Astrocyte (in vitro differentiated cells and primary cell): ENCODE measurements around the gene C1orf198.

Experiments
- EZH2 ChIP-seq: IDR thresholded peaks from 2 replicates; pipeline ENCODE4 v1.6.1; 2012; ENCODE audit warnings: mild to moderate bottlenecking, low read length, inconsistent platforms; ENCODE audit not compliant: insufficient read depth
- TF ChIP-seq, protein P1 (sequence below): IDR thresholded peaks from 2 replicates; pipeline ENCODE4 v1.5.1; 2011; ENCODE audit warnings: low read depth, mild to moderate bottlenecking, inconsistent platforms, low read length, moderate library complexity; ENCODE audit not compliant: insufficient read depth

DNA sequence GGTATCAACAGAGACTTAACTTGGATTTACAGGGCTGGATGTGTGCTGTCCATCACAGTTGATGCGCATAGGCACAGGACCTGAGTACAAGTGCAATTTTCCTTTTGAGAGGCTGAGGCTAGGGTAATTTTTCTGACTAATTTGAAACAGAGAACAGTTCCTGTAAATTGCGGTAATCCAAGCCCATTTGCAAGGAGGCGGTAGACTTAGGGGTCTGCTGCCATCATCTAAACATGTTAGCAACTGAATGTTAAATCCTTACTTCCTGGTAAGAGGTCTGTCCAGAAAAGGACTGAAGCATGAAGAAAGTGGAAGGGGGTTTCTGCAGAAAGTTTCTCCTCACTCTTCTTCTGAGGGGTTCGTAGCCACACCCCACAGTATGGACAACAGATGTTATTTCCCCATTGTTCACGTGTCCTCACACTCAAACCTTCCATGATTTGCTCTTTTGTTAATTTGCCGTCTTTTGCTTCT lies 23.7 kb upstream of the C1orf198 start:
- TF ChIP-seq, protein P1, sequence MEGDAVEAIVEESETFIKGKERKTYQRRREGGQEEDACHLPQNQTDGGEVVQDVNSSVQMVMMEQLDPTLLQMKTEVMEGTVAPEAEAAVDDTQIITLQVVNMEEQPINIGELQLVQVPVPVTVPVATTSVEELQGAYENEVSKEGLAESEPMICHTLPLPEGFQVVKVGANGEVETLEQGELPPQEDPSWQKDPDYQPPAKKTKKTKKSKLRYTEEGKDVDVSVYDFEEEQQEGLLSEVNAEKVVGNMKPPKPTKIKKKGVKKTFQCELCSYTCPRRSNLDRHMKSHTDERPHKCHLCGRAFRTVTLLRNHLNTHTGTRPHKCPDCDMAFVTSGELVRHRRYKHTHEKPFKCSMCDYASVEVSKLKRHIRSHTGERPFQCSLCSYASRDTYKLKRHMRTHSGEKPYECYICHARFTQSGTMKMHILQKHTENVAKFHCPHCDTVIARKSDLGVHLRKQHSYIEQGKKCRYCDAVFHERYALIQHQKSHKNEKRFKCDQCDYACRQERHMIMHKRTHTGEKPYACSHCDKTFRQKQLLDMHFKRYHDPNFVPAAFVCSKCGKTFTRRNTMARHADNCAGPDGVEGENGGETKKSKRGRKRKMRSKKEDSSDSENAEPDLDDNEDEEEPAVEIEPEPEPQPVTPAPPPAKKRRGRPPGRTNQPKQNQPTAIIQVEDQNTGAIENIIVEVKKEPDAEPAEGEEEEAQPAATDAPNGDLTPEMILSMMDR = no peak
- TF ChIP-seq EZH2 = no peak
